NCI-H1930 (cell line): ENCODE results near the gene PIK3C2G.

Experiments used
- DNase-seq, 2 experiments: peaks; one replicate each; lab custom pipeline; 2025; lab: John Stamatoyannopoulos, UW

Gene PIK3C2G

DNA sequence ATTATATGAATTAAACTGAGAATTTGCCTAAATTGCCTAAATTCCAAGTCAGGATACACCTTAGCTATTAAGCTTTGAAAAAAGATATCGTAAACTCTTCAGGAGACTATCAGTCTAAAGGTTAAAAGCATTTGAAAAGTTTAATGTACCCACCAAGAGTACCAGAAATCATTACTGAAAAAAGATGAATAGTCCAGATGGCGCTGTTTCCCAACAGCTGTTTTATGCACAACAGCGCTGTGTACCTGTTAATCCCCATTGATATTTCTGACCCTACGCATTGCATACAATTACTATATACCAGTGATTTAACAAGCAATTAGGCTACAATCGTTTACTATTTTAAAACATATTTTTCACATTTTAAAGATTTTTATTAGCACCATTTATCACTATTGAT, 291.5 kb downstream of the PIK3C2G start:
- no peak for DNase-seq

DNA sequence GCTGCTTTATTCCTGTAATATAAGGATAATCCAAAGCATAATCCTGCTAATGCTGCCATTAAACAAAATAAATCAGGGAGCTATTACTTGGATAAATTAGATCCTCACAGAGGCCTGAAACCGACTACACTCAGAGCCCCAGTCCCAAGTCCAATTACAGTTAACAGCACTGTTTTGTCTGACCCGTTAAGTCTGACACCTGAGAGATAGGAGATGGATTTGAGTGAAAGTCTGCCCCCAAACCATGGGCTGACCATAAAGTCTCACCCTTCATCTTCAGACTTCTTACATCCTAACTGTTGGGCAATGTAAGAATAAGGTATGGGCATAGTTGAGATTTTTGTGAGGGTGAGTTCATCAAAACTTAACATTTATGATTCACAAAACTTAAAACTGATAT, 294.8 kb downstream of the PIK3C2G start:
- DNase-seq: no peak

DNA sequence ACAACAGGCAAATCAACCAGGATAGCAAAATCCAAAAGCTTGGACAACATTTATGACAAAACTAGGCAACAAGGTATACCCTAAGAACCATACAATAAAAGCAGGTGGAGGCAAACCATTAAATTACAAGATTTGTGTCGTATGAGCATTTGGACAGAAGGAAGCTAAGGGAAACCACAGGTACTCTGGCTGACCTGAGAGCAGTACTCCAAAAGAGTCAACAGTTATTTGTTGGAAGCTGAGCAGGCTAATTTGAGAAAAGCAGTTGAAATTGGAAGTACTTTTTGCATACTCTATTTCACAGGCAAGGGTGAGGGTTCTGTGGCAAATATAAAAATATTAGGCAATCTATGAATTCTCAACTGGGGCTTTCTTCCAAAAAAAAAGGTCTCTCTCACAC, 297.9 kb downstream of the PIK3C2G start:
- no peak for DNase-seq

DNA sequence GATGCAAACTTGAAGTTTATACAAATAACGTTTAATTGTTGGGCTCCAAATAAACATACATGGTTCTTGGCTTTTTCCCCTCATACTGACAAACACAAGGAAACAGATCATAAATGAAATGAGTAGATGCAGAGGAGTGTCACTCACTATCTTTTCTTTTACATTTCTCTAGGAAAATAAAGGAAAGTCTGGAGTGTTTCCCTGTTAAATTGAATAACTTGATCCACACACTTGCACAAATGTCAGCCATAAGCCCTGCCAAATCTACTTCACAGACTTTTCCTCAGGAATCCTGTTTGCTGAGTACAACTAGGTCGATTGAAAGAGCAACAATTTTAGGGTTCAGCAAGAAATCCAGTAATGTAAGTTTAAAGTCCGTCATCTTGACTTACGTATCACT, 301.2 kb downstream of the PIK3C2G start:
- no peak for DNase-seq

DNA sequence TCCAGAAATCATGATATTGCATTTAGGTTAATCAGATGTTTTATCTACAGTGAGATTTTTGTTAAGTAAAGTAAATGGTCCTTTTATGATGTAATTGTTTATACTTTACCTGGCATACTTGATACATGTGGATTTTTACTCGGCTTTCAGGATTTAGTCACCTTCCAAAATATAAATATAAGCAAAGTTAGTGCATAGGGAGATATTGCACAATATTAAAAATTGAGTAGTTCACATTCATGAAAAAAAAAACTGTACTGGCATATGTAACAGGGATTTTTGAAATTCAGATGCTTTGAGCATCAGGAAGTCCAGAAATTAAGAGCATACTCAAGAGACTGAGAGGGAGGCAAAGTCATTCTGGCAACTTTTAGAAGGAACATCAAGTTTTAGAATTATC, 303.0 kb downstream of the PIK3C2G start:
- DNase-seq: no peak

DNA sequence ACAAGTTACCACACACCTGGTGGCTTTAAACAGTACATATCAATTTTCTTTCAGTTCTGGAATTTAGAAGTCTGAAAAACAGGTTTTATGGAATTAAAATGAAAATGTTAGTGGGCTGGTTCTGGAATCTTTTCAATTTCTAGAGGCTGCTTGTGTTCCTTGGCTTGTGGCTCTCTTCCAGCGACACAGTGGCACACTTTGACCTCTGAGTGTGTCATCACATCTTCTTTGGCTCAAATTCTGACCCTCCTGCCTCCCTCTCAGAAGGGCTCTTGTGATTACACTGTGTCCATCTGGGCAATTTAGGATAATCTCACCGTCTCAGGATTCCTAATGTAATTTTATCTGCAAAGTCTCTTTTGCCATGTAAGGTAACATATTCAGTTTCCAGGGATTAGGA, 306.5 kb downstream of the PIK3C2G start:
- no peak for DNase-seq

DNA sequence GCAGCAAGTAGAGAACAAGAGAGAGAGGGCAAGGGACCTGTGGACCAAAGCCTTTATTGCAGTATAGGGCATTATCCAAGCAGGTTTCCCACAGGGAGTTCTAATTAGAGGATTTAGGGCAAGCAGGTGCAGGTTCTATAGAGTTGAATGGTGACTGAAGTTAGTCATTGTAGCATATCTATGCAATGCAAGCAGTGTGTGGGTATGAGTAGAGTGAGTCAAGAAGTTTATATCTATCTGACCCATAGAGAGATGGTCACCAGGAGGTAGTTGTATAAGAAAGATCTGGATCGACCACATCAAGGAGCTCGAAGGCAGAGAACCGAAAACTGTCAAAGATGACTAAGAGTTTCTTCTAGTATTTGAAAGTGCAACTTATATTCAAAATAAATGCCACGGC, 309.2 kb downstream of the PIK3C2G start:
- no peak for DNase-seq

DNA sequence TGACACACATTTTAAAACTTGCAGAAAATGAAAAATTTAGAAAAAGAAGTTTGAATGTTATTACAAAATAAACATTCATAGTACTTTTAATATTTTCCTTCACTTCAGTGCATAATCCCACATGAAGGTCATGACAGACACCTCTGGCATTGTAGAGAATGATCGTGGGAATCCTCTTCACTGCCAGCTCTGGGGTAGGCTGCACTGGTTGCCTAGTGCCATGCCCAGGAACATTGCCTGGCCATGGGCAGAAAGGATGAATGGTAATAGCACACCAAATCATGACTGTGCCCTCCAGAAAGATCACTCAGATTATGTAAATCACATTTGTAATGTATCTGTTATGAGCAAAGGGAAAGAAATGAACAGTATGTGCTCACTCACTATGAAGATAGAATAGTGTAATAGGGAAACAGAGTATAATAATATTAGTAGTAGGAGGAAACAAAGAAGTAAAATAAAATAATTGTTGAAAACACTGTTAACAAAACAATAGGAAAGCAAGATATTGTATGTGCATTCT, 314.8 kb downstream of the PIK3C2G start:
- no peak for DNase-seq

DNA sequence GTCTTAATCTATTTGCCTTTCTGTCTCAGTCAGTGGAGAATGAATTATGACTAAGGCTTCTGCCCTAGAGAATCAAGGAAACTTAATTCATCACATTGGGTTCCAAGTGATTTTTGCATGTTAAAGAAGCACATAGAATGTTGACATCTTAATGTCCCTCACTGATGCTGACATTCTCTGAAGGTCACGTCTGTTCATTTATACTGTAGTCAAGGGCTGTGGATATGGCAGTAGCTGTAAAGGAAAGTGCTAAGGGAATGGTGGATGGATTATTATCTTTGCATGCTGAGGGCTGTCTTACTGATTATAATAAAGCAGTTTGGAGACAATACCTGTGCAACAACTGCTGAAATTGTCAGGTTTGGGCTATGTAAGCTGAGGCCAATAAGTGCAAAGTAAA, 315.3 kb downstream of the PIK3C2G start:
- DNase-seq: no peak

DNA sequence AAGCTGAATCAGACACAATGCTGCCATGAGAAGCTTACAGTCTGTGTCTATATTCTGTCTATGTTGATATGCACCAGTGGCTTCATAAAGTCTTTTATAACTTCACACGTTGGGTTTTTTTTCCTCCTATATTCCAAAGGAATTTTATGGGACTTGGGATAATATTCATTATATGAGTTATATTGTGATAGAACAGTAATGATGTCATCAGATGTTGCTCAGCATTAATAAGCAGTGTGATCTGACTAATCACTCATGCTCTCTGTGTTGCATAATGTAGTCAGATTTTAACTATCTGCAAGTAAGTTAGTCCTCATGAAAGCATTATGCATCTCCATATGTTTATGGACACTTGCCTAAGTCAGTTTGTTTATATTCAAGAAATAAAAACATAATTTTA, 316.9 kb downstream of the PIK3C2G start:
- DNase-seq: no peak

DNA sequence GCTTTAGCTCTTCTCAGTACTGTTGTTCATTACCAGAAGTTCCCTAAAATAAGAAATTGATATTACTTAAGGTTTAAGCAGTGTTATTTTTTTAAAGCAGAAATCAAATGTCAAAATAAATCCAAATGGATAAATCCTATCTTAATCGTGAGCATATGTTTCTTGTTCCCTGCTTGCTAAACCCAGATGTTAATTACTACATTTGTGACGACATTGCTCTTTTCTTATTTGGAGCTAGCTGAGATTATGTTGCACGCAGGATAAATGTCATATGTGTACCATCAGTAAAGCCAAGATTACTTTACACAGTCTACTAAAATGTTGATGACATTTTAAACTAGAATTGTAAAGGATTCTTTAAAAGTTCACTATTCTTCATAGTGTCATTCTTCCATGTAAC, 319.0 kb downstream of the PIK3C2G start:
- no peak for DNase-seq

DNA sequence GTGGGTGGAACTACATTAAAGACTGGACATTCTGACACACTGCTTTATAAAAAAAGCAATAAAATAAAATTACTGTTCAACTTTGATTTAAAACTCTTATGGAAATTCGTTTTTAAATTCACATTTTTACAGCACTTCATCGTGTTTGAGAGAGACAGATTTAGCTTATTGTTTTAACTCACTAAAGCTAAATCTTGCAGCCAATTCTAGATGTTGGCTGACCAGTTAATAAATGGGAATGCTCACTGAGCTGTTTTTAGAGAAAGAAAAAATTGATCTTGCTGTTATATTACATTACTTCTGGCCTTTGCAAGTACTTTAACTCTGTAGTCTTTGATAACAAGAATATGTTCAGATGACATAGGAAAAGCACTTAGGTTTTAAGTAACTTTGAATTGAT, 319.4 kb downstream of the PIK3C2G start:
- DNase-seq: no peak

DNA sequence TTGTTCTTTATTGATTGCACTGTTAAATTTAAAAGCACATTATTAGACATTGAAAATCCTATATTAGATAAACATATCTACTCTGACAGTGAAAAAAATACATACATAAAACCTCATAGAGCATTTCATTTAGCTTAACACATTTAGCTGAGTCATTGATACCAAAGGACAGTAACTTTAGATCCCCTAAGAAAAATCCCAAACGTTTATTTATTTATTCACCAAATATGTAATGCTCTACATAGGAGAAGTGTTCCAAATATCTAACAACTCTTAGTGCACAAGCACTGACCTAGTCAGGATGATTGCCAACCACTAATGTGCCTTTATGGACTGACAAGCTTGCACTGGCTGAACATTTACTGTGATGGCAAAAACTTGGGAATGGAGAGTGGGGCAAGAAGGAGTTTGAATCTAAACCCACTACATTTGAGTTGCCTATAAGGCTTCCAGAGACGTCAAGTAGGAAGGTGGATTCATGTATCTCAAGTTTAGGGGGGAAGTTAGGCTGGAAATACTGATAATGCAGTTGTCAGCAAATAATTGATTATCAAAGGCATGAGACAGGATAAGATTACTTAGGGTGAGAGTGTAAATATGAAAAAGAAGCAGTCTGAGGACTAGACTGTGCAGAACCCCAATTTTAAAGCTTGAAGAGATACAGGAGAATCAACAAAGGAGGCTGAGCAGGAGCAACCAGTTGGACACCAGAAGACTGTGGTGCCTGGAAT, 320.1 kb downstream of the PIK3C2G start:
- DNase-seq: no peak

DNA sequence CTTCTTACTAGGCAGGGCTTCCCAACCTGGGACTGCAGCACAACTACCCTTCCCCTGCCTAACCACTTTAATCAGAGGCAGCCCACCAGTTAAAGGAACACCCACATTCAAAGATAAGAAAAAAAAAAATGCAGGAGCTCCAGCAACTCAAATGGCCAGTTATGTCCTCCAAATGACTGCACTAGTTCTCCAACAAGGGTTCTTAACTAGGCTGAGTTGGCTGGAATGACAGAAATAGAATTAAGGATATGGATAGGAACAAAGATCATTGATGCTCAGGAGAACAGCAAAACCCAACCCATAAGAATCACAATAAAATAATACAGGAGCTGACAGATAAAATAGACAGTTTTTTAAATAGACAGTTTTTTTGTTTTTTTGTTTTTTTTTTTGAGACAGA, 322.3 kb downstream of the PIK3C2G start:
- no peak for DNase-seq

DNA sequence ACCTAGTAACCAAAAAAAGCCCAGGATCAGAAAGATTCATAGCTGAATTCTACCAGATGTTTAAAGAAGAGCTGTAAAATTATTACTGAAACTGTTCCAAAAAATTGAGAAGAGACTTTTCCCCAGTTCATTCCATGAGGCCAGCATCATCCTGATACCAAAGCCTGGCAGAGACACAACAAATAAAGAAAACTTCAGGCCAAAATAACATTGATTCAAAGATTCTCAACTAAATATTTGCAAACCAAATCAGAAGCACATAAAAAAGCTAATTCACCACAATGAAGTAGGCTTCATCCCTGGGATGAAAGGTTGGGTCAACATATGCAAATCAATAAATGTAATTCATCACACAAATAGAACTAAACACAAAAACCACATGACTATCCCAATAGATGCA, 325.3 kb downstream of the PIK3C2G start:
- no peak for DNase-seq

DNA sequence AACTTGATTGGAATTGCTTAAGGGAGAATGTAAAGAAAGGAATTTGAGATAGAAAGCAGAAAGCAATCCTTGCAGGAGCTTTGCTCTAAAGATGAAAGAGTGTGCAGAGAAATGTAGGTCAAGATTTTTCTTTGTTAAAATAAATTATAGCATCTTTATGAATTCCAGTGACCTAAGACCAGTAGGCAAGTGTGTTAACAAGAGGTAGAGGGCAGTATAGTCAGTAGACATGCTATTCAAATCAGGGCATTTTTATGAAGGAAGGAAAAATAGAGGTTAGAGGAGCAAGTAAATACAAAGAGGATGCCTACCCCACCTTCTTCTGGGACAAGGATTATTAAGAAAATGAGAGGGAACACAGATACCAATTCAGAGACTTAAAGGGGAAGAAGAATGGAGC, 328.0 kb downstream of the PIK3C2G start:
- DNase-seq: no peak

DNA sequence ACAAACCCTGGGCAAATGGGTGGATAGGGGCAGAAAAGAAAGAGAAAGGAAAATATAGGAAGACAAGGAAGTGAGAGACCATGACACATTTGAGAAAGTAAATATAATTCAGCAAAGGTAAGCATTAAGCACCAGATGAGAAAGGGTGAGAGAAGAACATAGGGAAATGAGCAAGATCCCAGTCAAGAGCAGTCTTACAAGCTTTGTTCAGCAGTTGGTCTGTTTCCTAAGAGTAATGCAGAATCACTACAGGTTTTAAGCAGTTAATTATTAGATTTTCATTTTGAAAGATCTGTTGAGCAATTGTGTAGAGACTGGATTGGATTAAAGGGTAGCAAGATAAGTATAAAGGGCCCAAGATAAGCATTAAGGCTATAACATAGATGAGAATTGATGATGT, 330.2 kb downstream of the PIK3C2G start:
- no peak for DNase-seq

DNA sequence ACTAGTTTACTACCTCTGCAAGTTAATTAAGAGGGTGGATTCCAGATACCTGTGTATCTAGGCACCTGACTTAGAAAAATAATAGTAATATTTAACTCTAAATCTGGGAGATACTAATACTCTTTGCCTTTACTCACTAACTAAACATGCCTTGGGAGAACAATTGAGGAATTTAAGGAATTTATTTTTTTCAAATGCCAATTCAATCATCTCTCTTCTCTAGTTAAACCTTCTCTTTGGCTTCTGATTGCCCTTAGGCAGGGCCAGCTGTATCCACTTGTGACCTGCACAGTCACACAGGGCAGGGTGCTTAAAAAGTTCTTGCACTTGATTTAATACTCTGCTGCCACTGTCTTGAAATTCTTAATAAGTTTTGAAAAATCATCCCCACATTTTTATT, 334.1 kb downstream of the PIK3C2G start:
- no peak for DNase-seq

DNA sequence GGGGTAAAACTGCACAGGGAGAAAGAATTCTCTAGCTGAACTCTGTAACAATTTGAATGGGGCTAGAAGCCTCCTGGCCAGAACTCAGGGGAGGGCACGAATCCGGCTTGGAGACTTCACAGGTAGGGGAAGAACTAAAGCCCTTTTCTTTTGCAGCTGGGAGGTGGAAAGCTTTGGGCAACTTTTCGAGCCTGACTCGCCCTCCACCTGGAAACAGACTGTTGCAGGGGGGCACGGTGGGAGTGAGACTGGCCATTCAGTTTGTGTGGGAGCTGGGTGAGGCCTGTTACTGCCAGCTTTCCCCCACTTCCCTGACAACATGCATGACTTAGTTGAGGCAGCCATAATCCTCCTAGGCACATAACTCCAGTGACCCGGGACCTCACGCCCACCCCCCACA, 340.6 kb downstream of the PIK3C2G start:
- no peak for DNase-seq

DNA sequence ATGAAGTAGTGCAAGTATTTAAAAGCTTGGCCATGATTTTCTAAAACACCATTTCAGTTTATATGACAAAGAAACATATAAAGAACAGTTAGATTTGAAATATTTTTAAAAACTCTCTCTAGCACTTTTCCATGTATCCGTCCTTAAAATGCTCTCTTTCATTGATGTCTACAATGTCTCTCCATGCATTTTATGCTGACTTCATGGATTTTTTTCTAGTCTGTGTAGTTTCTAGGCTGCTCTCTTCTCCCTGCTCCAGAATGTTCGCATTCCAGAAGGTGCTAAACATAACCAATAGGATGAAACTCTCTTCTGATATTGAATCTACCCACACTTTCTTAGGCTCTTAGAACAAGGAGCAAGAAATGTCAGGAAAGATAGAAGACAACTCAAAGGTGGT, 351.7 kb downstream of the PIK3C2G start:
- no peak for DNase-seq

DNA sequence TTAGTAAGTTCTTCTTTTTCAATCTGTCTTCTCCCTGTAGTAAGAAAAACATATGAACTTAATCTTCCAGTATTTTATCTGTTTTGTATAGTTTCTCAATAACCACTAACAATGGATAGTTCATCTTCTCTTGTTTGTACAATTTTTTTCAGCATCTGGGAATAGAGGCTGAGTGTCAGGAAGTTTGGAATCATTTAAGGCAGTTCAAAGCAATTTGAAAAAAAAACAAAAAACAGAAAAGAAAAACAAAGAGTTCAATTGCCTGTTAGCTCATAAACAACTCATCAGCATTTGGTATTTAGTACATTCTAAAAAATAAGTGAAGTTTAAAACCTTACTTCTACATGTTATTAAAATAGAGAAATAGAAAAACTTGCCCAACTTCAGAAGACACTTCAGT, 359.7 kb downstream of the PIK3C2G start:
- DNase-seq: no peak

DNA sequence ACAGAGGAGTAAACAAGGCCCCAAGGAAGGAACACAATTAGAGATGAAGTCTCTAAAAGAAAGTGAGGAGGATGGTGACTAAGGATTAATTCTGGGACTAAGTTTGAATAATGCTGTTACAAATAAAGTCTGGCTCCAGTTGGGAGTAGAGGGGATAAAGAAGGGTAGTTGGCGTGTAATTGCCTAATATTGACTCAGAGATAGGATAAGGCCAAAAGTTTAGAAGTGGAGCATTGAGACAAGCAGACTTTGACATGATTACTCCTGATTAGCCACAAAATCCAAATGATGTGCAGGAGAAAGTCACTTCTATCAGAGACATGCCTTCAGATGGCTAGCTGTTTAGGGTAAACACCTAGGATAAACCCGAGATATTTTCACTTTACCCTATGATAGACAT, 368.1 kb downstream of the PIK3C2G start:
- DNase-seq: no peak

DNA sequence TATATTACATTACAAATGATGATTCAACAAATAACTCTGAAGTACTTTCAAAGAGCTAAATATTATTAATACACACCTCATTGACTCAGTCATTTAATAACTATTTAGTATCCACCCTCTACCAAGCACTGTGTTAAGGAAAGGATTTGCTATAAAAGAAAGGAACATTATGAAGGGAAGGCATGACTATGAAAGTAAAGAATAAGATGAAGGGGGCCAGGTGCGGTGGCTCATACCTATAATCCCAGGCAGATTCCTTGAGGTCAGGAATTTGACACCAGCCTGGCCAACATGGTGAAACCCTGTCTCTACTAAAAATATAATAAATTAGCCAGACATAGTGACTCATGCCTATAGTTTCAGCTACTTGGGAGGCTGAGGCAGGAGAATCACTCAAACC, 368.6 kb downstream of the PIK3C2G start:
- no peak for DNase-seq

DNA sequence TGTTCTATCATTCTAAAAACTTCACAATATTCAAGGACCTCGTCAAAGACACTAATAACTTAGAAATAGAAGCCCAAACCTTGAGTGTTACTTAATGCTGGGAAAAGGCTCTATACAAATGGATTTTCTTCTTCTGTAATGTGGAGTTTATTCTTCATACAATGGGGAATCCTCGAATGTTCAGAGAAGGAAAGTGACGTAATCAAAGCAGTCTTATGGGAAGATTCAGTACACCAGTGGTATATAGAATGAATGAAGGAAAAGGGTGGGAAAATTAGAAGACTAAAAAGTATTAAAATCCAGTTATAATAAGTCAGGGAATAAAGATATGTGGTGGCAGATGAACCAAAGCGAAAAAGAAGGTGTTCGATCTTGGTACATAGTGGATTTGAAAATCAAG, 370.0 kb downstream of the PIK3C2G start:
- DNase-seq: no peak
